HG02973 (cell line): ENCODE results near the gene AMOTL2.

Experiments used
- ATAC-seq: cut with Tn5 transposase; IDR thresholded peaks from one replicate; pipeline ENCODE4 v1.9.1; 2021; ENCODE audit warnings: moderate library complexity; ENCODE audit not compliant: unreplicated experiment

Gene AMOTL2

GRCh38 chr3:134336587-134336986 is 37.7 kb downstream of the AMOTL2 start:
- no peak for ATAC-seq

- no peak for ATAC-seq
Observed at GRCh38 chr3:134334901-134335280, 39.4 kb downstream of the AMOTL2 start.

GRCh38 chr3:134334231-134334900 is 39.9 kb downstream of the AMOTL2 start:
- no peak for ATAC-seq

- ATAC-seq = no peak
Observed at GRCh38 chr3:134333522-134334181, 40.6 kb downstream of the AMOTL2 start.

GRCh38 chr3:134332344-134332743 is 41.9 kb downstream of the AMOTL2 start:
- ATAC-seq = no peak

- ATAC-seq = no peak
Observed at GRCh38 chr3:134331811-134332199, 42.4 kb downstream of the AMOTL2 start.

GRCh38 chr3:134330883-134331810 is 43.1 kb downstream of the AMOTL2 start:
- no peak for ATAC-seq

GRCh38 chr3:134328846-134329245 is 45.4 kb downstream of the AMOTL2 start:
- no peak for ATAC-seq

- ATAC-seq = no peak
Observed at GRCh38 chr3:134328147-134328591, 46.1 kb downstream of the AMOTL2 start.

- no peak for ATAC-seq
Observed at GRCh38 chr3:134327594-134327975, 46.7 kb downstream of the AMOTL2 start.

- no peak for ATAC-seq
Observed at GRCh38 chr3:134326760-134327593, 47.3 kb downstream of the AMOTL2 start.

GRCh38 chr3:134326126-134326525 is 48.1 kb downstream of the AMOTL2 start:
- no peak for ATAC-seq

GRCh38 chr3:134325706-134326105 is 48.5 kb downstream of the AMOTL2 start:
- no peak for ATAC-seq

GRCh38 chr3:134325061-134325705 is 49.1 kb downstream of the AMOTL2 start:
- ATAC-seq = no peak

- no peak for ATAC-seq
Observed at GRCh38 chr3:134323966-134324962, 50.0 kb downstream of the AMOTL2 start.

- ATAC-seq = no peak
Observed at GRCh38 chr3:134322286-134322685, 52.0 kb downstream of the AMOTL2 start.

GRCh38 chr3:134320749-134321148 is 53.5 kb downstream of the AMOTL2 start:
- no peak for ATAC-seq

GRCh38 chr3:134319931-134320330 is 54.3 kb downstream of the AMOTL2 start:
- no peak for ATAC-seq

GRCh38 chr3:134318166-134318565 is 56.1 kb downstream of the AMOTL2 start:
- ATAC-seq = no peak
